ENCODE measurements around the gene GAR1.
"Not testable (repeated sequence)": the region's sequence is repeated elsewhere in the genome, so short reads cannot be mapped to it uniquely, and the experiment has no call there.

The GAR1 gene

DNA sequence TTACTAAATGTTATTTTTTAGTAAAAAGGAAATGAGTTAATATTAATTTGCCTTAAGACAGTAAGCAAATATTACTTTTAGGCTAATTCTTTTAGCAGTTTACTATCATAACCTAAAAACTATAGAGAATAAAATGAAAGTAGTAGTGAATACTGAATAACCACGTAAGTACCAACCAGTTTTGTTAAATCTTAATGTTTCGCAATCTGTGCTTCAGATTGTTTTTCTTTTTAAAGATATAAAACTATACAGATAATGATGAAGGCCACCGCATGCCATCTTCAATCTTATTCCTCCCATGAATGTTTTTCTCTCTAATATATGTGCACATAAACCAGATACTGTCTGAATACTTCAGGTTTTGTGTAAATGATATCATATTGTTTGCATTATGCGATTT, 18.2 kb downstream of the GAR1 start:
- no peak overlapping the region for H3K9ac ChIP-seq (ENCODE audit: low read depth in 1 of 2, low read length in 2 of 2)
- no peaks in the 10 kb centered on the region for H3K4me1 ChIP-seq (ENCODE audit: control insufficient read depth in 1 of 2, insufficient read depth in 2 of 2, low read length in 2 of 2)
- no peaks in the 10 kb centered on the region for H3K36me3 ChIP-seq (ENCODE audit: control insufficient read depth in 1 of 2, insufficient read depth in 2 of 2, low read length in 2 of 2)
- H3K4me3 ChIP-seq (ENCODE audit: low read depth in 1 of 2, low read length in 2 of 2), result no peak overlapping the region
- no peaks in the 10 kb centered on the region for H3K9me3 ChIP-seq (ENCODE audit: control insufficient read depth in 1 of 2, low read length in 2 of 2)
- no peak overlapping the region for H3K27ac ChIP-seq (ENCODE audit: low read depth, low read length)
- H3K27me3 ChIP-seq (ENCODE audit: control insufficient read depth in 1 of 2, insufficient read depth in 2 of 2, low read length in 2 of 2), result no peaks in the 10 kb centered on the region

- H3K27me3 ChIP-seq (ENCODE audit: control insufficient read depth in 1 of 2, insufficient read depth in 2 of 2, low read length in 2 of 2), result no peaks in the 10 kb centered on the region
- H3K36me3 ChIP-seq (ENCODE audit: control insufficient read depth in 1 of 2, insufficient read depth in 2 of 2, low read length in 2 of 2), result no peaks in the 10 kb centered on the region
- no peak overlapping the region for H3K9ac ChIP-seq (ENCODE audit: low read depth in 1 of 2, low read length in 2 of 2)
- H3K4me3 ChIP-seq (ENCODE audit: low read depth in 1 of 2, low read length in 2 of 2), result no peak overlapping the region
- no peaks in the 10 kb centered on the region for H3K9me3 ChIP-seq (ENCODE audit: control insufficient read depth in 1 of 2, low read length in 2 of 2)
- no peaks in the 10 kb centered on the region for H3K4me1 ChIP-seq (ENCODE audit: control insufficient read depth in 1 of 2, insufficient read depth in 2 of 2, low read length in 2 of 2)
- H3K27ac ChIP-seq (ENCODE audit: low read depth, low read length), result no peak overlapping the region
Measured at GRCh38 chr4:109836985-109837384, 21.4 kb downstream of the GAR1 start.

DNA sequence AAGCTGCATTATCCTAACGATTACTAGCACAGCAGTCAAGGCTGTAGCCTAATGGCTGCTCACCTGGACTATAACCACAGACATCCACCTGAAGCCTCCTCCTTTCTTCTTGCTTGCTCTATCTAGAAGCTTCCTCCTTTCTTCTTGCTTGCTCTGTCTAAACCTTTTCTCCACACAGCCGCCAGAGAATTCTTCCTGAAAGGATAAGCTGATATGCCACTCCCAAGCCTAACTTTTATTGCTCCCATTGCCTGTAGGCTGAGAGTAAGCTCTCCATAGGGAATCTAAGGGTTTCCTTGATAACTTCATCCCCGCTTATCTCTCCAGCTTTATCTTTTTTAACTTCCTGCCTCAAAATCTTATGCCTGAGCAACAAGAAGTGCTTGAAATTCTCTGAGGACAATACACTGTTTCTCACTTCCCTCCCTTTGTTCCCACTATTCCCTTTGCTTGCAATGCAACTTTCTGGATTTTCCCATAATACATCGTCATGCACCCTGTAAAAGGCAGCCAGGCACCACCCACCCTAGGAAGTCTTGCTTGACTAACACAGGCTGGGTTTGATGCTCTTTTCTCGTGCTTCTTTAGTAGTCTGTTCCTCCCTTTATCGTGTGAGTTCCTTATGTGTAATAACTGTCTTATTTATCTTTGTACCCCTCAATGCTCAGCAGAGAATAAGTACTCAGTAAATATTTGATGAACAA, 31.0 kb downstream of the GAR1 start:
- Histone ChIP-seq H3K36me3 (ENCODE audit: control insufficient read depth in 1 of 2, insufficient read depth in 2 of 2, low read length in 2 of 2) (no peaks in the 10 kb centered on the region), H3K9me3 (ENCODE audit: control insufficient read depth in 1 of 2, low read length in 2 of 2) (no peaks in the 10 kb centered on the region), H3K27me3 (ENCODE audit: control insufficient read depth in 1 of 2, insufficient read depth in 2 of 2, low read length in 2 of 2) (no peaks in the 10 kb centered on the region), H3K4me1 (ENCODE audit: control insufficient read depth in 1 of 2, insufficient read depth in 2 of 2, low read length in 2 of 2) (peaks cover 0 to 7% of the 10 kb centered on the region in 2 donors), H3K27ac (ENCODE audit: low read depth, low read length) (no peak overlapping the region), H3K4me3 (ENCODE audit: low read depth in 1 of 2, low read length in 2 of 2) (no peak overlapping the region), H3K9ac (ENCODE audit: low read depth in 1 of 2, low read length in 2 of 2) (no peak overlapping the region)

DNA sequence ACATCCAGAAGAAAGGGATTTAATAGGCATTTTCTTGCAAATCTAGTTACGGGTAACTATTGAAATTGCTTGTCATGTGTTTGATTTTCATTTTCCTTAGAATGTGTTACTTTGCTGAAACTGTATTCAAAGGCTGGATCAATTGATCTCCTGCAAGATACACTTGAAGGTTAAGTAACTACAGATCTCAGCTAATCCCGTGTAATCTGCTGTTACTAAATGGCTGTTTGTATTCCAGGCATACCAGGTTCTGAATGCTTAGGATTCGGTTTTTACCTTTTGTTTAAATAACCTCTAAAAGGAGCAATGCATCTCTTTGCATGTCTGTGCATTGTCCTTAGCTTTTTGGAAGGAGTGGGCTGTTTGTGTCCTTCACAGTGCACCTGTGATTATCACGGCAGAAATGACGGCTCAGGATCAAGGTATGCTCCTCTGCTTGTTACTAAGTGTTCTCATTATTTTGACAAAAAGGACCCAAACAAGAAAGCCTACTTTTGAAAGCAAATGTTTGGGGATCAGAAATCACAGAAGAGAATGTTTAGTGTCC, 32.4 kb downstream of the GAR1 start, which contains the start of gene LRIT3:
TSS of gene LRIT3 (plus strand) at position 212 of the 547 bp plus-strand sequence. CDS start at position 307, 95 bp downstream.
- H3K4me1 ChIP-seq (ENCODE audit: control insufficient read depth in 1 of 2, insufficient read depth in 2 of 2, low read length in 2 of 2), result peaks cover 0 to 7% of the 10 kb centered on the region in 2 donors
- no peaks in the 10 kb centered on the region for H3K27me3 ChIP-seq (ENCODE audit: control insufficient read depth in 1 of 2, insufficient read depth in 2 of 2, low read length in 2 of 2)
- no peaks in the 10 kb centered on the region for H3K9me3 ChIP-seq (ENCODE audit: control insufficient read depth in 1 of 2, low read length in 2 of 2)
- H3K27ac ChIP-seq (ENCODE audit: low read depth, low read length), result no peak within 1 kb of the TSS
- H3K4me3 ChIP-seq (ENCODE audit: low read depth in 1 of 2, low read length in 2 of 2), result no peak within 1 kb of the TSS
- no peaks in the 10 kb centered on the region for H3K36me3 ChIP-seq (ENCODE audit: control insufficient read depth in 1 of 2, insufficient read depth in 2 of 2, low read length in 2 of 2)
- no peak within 1 kb of the TSS for H3K9ac ChIP-seq (ENCODE audit: low read depth in 1 of 2, low read length in 2 of 2)

- Histone ChIP-seq H3K4me3 (ENCODE audit: low read depth in 1 of 2, low read length in 2 of 2) (no peak overlapping the region), H3K27me3 (ENCODE audit: control insufficient read depth in 1 of 2, insufficient read depth in 2 of 2, low read length in 2 of 2) (no peaks in the 10 kb centered on the region), H3K27ac (ENCODE audit: low read depth, low read length) (no peak overlapping the region), H3K4me1 (ENCODE audit: control insufficient read depth in 1 of 2, insufficient read depth in 2 of 2, low read length in 2 of 2) (peaks cover 0 to 7% of the 10 kb centered on the region in 2 donors), H3K9me3 (ENCODE audit: control insufficient read depth in 1 of 2, low read length in 2 of 2) (no peaks in the 10 kb centered on the region), H3K9ac (ENCODE audit: low read depth in 1 of 2, low read length in 2 of 2) (no peak overlapping the region), H3K36me3 (ENCODE audit: control insufficient read depth in 1 of 2, insufficient read depth in 2 of 2, low read length in 2 of 2) (no peaks in the 10 kb centered on the region)
Measured at GRCh38 chr4:109848501-109848900, 32.9 kb downstream of the GAR1 start.

DNA sequence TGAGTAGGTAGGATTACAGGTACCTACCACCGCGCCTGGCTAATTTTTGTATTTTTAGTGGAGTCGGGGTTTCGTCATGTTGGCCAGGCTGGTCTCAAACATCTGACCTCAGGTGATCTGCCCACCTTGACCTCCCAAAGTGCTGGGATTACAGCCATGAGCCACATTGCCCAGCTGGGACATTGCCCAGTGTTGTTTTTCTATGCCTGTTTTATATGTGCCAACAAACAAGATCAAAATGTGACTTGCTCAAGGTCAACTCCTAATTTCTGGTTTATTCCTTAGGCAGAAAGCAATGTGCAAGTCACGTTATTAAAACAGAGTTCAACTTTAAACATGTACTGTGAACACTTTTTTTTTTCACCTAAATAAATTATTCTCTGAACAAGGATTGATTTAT, 35.0 kb downstream of the GAR1 start:
- Histone ChIP-seq H3K9me3 (ENCODE audit: control insufficient read depth in 1 of 2, low read length in 2 of 2) (no peaks in the 10 kb centered on the region), H3K36me3 (ENCODE audit: control insufficient read depth in 1 of 2, insufficient read depth in 2 of 2, low read length in 2 of 2) (no peaks in the 10 kb centered on the region), H3K27ac (ENCODE audit: low read depth, low read length) (no peak overlapping the region), H3K4me3 (ENCODE audit: low read depth in 1 of 2, low read length in 2 of 2) (no peak overlapping the region), H3K9ac (ENCODE audit: low read depth in 1 of 2, low read length in 2 of 2) (no peak overlapping the region), H3K27me3 (ENCODE audit: control insufficient read depth in 1 of 2, insufficient read depth in 2 of 2, low read length in 2 of 2) (no peaks in the 10 kb centered on the region), H3K4me1 (ENCODE audit: control insufficient read depth in 1 of 2, insufficient read depth in 2 of 2, low read length in 2 of 2) (peaks cover 0 to 7% of the 10 kb centered on the region in 2 donors)

DNA sequence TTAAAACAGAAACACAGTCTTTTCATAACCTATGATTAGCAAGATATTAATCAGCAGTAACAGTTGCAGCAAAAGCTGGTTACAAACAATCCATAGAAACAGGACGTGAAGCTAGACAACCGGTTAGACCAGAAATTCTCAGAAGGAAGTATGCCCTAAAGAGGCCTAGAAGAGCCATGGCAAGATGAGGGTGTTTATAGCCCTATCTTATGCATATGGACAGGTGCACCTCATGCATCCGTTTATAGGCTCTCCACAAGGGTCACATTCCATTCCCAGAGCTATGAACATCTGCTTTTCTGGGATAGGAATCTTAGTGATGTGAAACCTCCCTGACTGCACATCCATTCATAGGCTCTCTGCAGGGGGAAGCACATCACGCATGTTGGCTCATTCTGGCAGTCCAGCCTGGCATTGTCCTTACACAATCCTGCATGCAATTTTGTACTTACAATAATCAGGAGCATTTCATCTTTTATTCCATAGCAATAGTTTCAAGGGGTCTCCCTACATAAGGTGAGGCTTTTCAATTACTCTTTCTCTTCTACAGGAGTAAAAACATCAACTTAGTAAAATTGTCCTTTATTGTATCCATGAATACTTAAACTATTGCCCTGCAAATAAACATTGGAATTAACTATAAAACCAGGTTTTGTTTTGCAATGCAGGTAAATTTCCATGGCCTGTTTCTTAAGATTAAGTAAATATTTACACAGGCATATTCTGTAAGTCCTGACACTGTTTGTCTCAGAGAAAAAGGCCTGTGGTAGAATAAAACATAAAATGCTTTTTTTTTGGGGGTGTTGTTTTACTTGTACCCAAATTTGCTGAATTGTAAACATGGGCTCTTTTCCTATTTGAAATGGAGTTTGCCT, 44.1 kb downstream of the GAR1 start:
- not testable (repeated sequence) for H3K4me1 ChIP-seq (ENCODE audit: control insufficient read depth in 1 of 2, insufficient read depth in 2 of 2, low read length in 2 of 2); H3K27me3 ChIP-seq (ENCODE audit: control insufficient read depth in 1 of 2, insufficient read depth in 2 of 2, low read length in 2 of 2); H3K36me3 ChIP-seq (ENCODE audit: control insufficient read depth in 1 of 2, insufficient read depth in 2 of 2, low read length in 2 of 2); H3K4me3 ChIP-seq (ENCODE audit: low read depth in 1 of 2, low read length in 2 of 2); H3K27ac ChIP-seq (ENCODE audit: low read depth, low read length); H3K9ac ChIP-seq (ENCODE audit: low read depth in 1 of 2, low read length in 2 of 2)
- H3K9me3 ChIP-seq (ENCODE audit: control insufficient read depth in 1 of 2, low read length in 2 of 2), result peaks cover 6 to 20% of the 10 kb centered on the region in 2 donors

- no peak overlapping the region for H3K4me3 ChIP-seq (ENCODE audit: low read depth in 1 of 2, low read length in 2 of 2)
- no peak overlapping the region for H3K9ac ChIP-seq (ENCODE audit: low read depth in 1 of 2, low read length in 2 of 2)
- H3K36me3 ChIP-seq (ENCODE audit: control insufficient read depth in 1 of 2, insufficient read depth in 2 of 2, low read length in 2 of 2), result no peaks in the 10 kb centered on the region
- H3K27me3 ChIP-seq (ENCODE audit: control insufficient read depth in 1 of 2, insufficient read depth in 2 of 2, low read length in 2 of 2), result no peaks in the 10 kb centered on the region
- no peak overlapping the region for H3K27ac ChIP-seq (ENCODE audit: low read depth, low read length)
- H3K9me3 ChIP-seq (ENCODE audit: control insufficient read depth in 1 of 2, low read length in 2 of 2), result peaks cover 6 to 20% of the 10 kb centered on the region in 2 donors
- no peaks in the 10 kb centered on the region for H3K4me1 ChIP-seq (ENCODE audit: control insufficient read depth in 1 of 2, insufficient read depth in 2 of 2, low read length in 2 of 2)
Measured at GRCh38 chr4:109861271-109861670, 45.7 kb downstream of the GAR1 start.

- Histone ChIP-seq H3K4me3 (ENCODE audit: low read depth in 1 of 2, low read length in 2 of 2) (no peak overlapping the region), H3K27me3 (ENCODE audit: control insufficient read depth in 1 of 2, insufficient read depth in 2 of 2, low read length in 2 of 2) (no peaks in the 10 kb centered on the region), H3K27ac (ENCODE audit: low read depth, low read length) (no peak overlapping the region), H3K36me3 (ENCODE audit: control insufficient read depth in 1 of 2, insufficient read depth in 2 of 2, low read length in 2 of 2) (no peaks in the 10 kb centered on the region), H3K4me1 (ENCODE audit: control insufficient read depth in 1 of 2, insufficient read depth in 2 of 2, low read length in 2 of 2) (no peaks in the 10 kb centered on the region), H3K9ac (ENCODE audit: low read depth in 1 of 2, low read length in 2 of 2) (no peak overlapping the region), H3K9me3 (ENCODE audit: control insufficient read depth in 1 of 2, low read length in 2 of 2) (peaks cover 6 to 20% of the 10 kb centered on the region in 2 donors)
Measured at GRCh38 chr4:109861916-109862511, 46.5 kb downstream of the GAR1 start.

DNA sequence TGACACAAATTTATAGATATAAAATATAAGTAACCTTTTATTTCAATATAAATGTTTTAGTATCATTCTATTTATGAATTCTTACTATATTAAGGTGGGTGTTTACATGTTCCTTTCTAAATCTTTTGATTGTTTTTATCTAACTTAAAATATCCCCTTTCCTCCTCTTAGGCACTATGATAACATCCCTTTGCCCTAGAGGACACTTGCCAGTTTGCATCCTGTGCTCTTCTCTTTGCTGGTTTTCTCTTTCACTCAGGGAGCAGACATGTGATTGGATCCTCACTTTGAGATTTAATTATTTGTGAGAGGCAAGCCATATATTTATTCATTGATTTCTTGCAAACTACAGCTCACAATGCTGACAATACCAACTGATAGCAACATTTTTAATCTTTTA, 48.6 kb downstream of the GAR1 start:
- Histone ChIP-seq H3K9me3 (ENCODE audit: control insufficient read depth in 1 of 2, low read length in 2 of 2) (peaks cover 6 to 20% of the 10 kb centered on the region in 2 donors), H3K27ac (ENCODE audit: low read depth, low read length) (no peak overlapping the region), H3K36me3 (ENCODE audit: control insufficient read depth in 1 of 2, insufficient read depth in 2 of 2, low read length in 2 of 2) (no peaks in the 10 kb centered on the region), H3K4me3 (ENCODE audit: low read depth in 1 of 2, low read length in 2 of 2) (no peak overlapping the region), H3K9ac (ENCODE audit: low read depth in 1 of 2, low read length in 2 of 2) (no peak overlapping the region), H3K27me3 (ENCODE audit: control insufficient read depth in 1 of 2, insufficient read depth in 2 of 2, low read length in 2 of 2) (no peaks in the 10 kb centered on the region), H3K4me1 (ENCODE audit: control insufficient read depth in 1 of 2, insufficient read depth in 2 of 2, low read length in 2 of 2) (no peaks in the 10 kb centered on the region)
